HEK293 (cell line): ENCODE results near the gene SCAMP3.

ENCODE experiments used
- BCL11B ChIP-seq: fragments of 450-650 bp; formaldehyde crosslinking; IDR thresholded peaks from 2 replicates; pipeline ENCODE4 v1.5.1; 2016; ENCODE audit warnings: low read depth, missing biosample characterization, missing genetic modification characterization
- HOXA7 ChIP-seq: sonication (generic); formaldehyde crosslinking; IDR thresholded peaks from 2 replicates; pipeline ENCODE4 v1.8.1; 2022; ENCODE audit warnings: missing genetic modification reagents, borderline replicate concordance
- KLF1 ChIP-seq: fragments of 450-650 bp; formaldehyde crosslinking; IDR thresholded peaks from 2 replicates; pipeline ENCODE4 v1.5.1; 2016; ENCODE audit warnings: missing biosample characterization, missing genetic modification characterization
- KLF10 ChIP-seq: fragments of 450-650 bp; IDR thresholded peaks from 2 replicates; pipeline ENCODE4 v1.5.1; 2018; ENCODE audit warnings: missing biosample characterization, mild to moderate bottlenecking, missing genetic modification characterization
- ZBTB20 ChIP-seq: fragments of 450-650 bp; formaldehyde crosslinking; IDR thresholded peaks from 2 replicates; pipeline ENCODE4 v1.5.1; 2016; ENCODE audit warnings: missing biosample characterization, missing genetic modification characterization
- ZBTB8A ChIP-seq: fragments of 450-650 bp; formaldehyde crosslinking; IDR thresholded peaks from 2 replicates; pipeline ENCODE4 v1.5.1; 2016; ENCODE audit warnings: missing biosample characterization, missing genetic modification characterization
- ZFP37 ChIP-seq: fragments of 450-650 bp; formaldehyde crosslinking; IDR thresholded peaks from 2 replicates; pipeline ENCODE4 v1.5.1; 2016; ENCODE audit warnings: missing biosample characterization, missing genetic modification characterization
- ZNF16 ChIP-seq: fragments of 450-650 bp; formaldehyde crosslinking; IDR thresholded peaks from 2 replicates; pipeline ENCODE4 v1.5.1; 2016; ENCODE audit warnings: low read depth, missing biosample characterization, missing genetic modification characterization
- ZNF19 ChIP-seq: fragments of 450-650 bp; formaldehyde crosslinking; IDR thresholded peaks from 2 replicates; pipeline ENCODE4; 2016; ENCODE audit warnings: missing biosample characterization, missing genetic modification characterization, low read depth
- ZNF214 ChIP-seq: fragments of 450-650 bp; formaldehyde crosslinking; IDR thresholded peaks from 2 replicates; pipeline ENCODE4 v1.5.1; 2017; ENCODE audit warnings: missing biosample characterization, mild to moderate bottlenecking, missing genetic modification characterization, borderline replicate concordance
- ZNF248 ChIP-seq: fragments of 450-650 bp; formaldehyde crosslinking; IDR thresholded peaks from 2 replicates; pipeline ENCODE4 v1.5.1; 2017; ENCODE audit warnings: missing biosample characterization, missing genetic modification characterization
- ZNF274 ChIP-seq, 2 experiments: fragments of 200-500 bp in 1 of 2; fragments of 450-650 bp in 1 of 2; sonication (Bioruptor generic) in 1 of 2; formaldehyde crosslinking in 1 of 2; IDR thresholded peaks; 2 replicates each; pipeline versions ENCODE4 v1.5.1 to v1.6.1; 2014 to 2016; ENCODE audit warnings: borderline replicate concordance in 1 of 2, inconsistent platforms in 1 of 2, low read length in 1 of 2, missing biosample characterization in 1 of 2, missing genetic modification characterization in 1 of 2
- ZNF404 ChIP-seq: fragments of 450-650 bp; formaldehyde crosslinking; IDR thresholded peaks from 2 replicates; pipeline ENCODE4 v1.5.1; 2017; ENCODE audit warnings: missing biosample characterization, missing genetic modification characterization
- ZNF501 ChIP-seq: fragments of 450-650 bp; formaldehyde crosslinking; IDR thresholded peaks from 2 replicates; pipeline ENCODE4 v1.5.1; 2016; ENCODE audit warnings: missing biosample characterization, missing genetic modification characterization
- ZNF600 ChIP-seq: fragments of 450-650 bp; formaldehyde crosslinking; IDR thresholded peaks from 2 replicates; pipeline ENCODE4 v1.5.1; 2016; ENCODE audit warnings: missing biosample characterization, missing genetic modification characterization
- ZNF629 ChIP-seq: fragments of 450-650 bp; formaldehyde crosslinking; IDR thresholded peaks from 2 replicates; pipeline ENCODE4 v1.5.1; 2017; ENCODE audit warnings: missing biosample characterization, missing genetic modification characterization
- ZNF654 ChIP-seq: fragments of 450-650 bp; formaldehyde crosslinking; IDR thresholded peaks from 2 replicates; pipeline ENCODE4 v1.5.1; 2016; ENCODE audit warnings: low read depth, missing biosample characterization, missing genetic modification characterization
- ZNF677 ChIP-seq: fragments of 450-650 bp; IDR thresholded peaks from 2 replicates; pipeline ENCODE4 v1.5.0; 2018; ENCODE audit warnings: missing biosample characterization, mild to moderate bottlenecking, missing genetic modification characterization, moderate library complexity
- ZNF701 ChIP-seq: fragments of 450-650 bp; formaldehyde crosslinking; IDR thresholded peaks from 2 replicates; pipeline ENCODE4 v1.5.1; 2016; ENCODE audit warnings: missing biosample characterization, missing genetic modification characterization
- ZNF747 ChIP-seq: fragments of 450-650 bp; formaldehyde crosslinking; IDR thresholded peaks from 2 replicates; pipeline ENCODE4 v1.5.1; 2016; ENCODE audit warnings: missing biosample characterization, missing genetic modification characterization
- ZNF791 ChIP-seq: fragments of 450-650 bp; formaldehyde crosslinking; IDR thresholded peaks from 2 replicates; pipeline ENCODE4 v1.5.1; 2016; ENCODE audit warnings: missing biosample characterization, missing genetic modification characterization
- TF ChIP-seq, protein P1 (sequence below): fragments of 450-650 bp; formaldehyde crosslinking; IDR thresholded peaks from 2 replicates; pipeline ENCODE4 v1.5.1; 2016; ENCODE audit warnings: missing biosample characterization, missing genetic modification characterization
- TF ChIP-seq, protein P2 (sequence below): fragments of 450-650 bp; formaldehyde crosslinking; IDR thresholded peaks from 2 replicates; pipeline ENCODE4 v1.5.1; 2016; ENCODE audit warnings: missing biosample characterization, missing genetic modification characterization
- TF ChIP-seq, protein P3 (sequence below): fragments of 450-650 bp; formaldehyde crosslinking; IDR thresholded peaks from 2 replicates; pipeline ENCODE4 v1.5.1; 2016; ENCODE audit warnings: missing biosample characterization, missing genetic modification characterization
- TF ChIP-seq, protein P4 (sequence below): fragments of 450-650 bp; formaldehyde crosslinking; IDR thresholded peaks from 2 replicates; pipeline ENCODE4 v1.5.1; 2016; ENCODE audit warnings: missing biosample characterization, missing genetic modification characterization
- TF ChIP-seq, protein P5 (sequence below): fragments of 450-650 bp; formaldehyde crosslinking; IDR thresholded peaks from 2 replicates; pipeline ENCODE4 v1.5.1; 2017; ENCODE audit warnings: missing biosample characterization, missing genetic modification characterization
- TF ChIP-seq, protein P6 (sequence below): fragments of 450-650 bp; formaldehyde crosslinking; IDR thresholded peaks from 2 replicates; pipeline ENCODE4 v1.5.1; 2016; ENCODE audit warnings: missing biosample characterization, missing genetic modification characterization
- TF ChIP-seq, protein P7 (sequence below): fragments of 450-650 bp; formaldehyde crosslinking; IDR thresholded peaks from 2 replicates; pipeline ENCODE4 v1.5.1; 2016; ENCODE audit warnings: missing biosample characterization, missing genetic modification characterization

The SCAMP3 gene

DNA sequence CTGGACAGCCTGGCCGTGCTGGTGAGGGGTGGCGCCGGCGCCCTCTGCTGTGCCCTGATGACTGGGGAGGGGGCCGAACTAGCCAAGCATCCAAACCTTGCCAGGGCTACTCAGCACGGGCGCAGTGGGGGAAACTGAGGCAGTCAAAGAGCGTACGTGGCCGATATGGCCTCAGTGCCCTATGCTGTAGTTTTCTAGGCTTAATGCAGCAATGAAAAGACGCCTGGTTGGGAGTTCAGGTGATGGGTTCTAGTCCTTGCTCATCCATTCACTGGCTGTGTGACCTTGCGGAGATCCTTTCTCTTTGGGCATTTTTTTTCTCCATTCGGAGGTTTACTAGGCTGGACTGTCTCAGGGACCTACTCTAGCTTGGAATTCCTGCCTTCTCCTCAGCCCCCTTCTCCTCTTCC lies 52.8 kb downstream of the SCAMP3 start (continued):
- TF ChIP-seq, protein P1, sequence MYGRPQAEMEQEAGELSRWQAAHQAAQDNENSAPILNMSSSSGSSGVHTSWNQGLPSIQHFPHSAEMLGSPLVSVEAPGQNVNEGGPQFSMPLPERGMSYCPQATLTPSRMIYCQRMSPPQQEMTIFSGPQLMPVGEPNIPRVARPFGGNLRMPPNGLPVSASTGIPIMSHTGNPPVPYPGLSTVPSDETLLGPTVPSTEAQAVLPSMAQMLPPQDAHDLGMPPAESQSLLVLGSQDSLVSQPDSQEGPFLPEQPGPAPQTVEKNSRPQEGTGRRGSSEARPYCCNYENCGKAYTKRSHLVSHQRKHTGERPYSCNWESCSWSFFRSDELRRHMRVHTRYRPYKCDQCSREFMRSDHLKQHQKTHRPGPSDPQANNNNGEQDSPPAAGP (tag by site-specific recombination) = no peak; the same call in 1 of the 2 replicates
- TF ChIP-seq ZNF791 (tag by site-specific recombination) (no peak), HOXA7 (CRISPR knock-in tag) (no peak), ZNF404 (no peak), ZBTB20 (tag by site-specific recombination) (no peak), ZNF654 (tag by site-specific recombination) (no peak), ZNF501 (tag by site-specific recombination) (0 out of 2 replicates have a peak, but pooled peaks have one; percentile 13), ZNF248 (tag by site-specific recombination) (no peak), ZFP37 (tag by site-specific recombination) (no peak), ZNF600 (tag by site-specific recombination) (peak; percentile 70), ZNF747 (no peak), ZBTB8A (tag by site-specific recombination) (0 out of 2 replicates have a peak, but pooled peaks have one; percentile 2), ZNF677 (tag by site-specific recombination) (no peak), ZNF629 (tag by site-specific recombination) (0 out of 2 replicates have a peak, but pooled peaks have one; percentile 15), KLF10 (tag by site-specific recombination) (no peak), ZNF16 (tag by site-specific recombination) (no peak), ZNF214 (no peak), ZNF19 (tag by site-specific recombination) (no peak), KLF1 (tag by site-specific recombination) (no peak), ZNF274 (IDR thresholded peaks at IDR 0.05; ENCODE audit: low read length) (no peak), ZNF274 (tag by site-specific recombination; IDR thresholded peaks at IDR 0.05; ENCODE audit: borderline replicate concordance) (no peak), BCL11B (tag by site-specific recombination) (no peak), ZNF701 (no peak)
- TF ChIP-seq, protein P2, sequence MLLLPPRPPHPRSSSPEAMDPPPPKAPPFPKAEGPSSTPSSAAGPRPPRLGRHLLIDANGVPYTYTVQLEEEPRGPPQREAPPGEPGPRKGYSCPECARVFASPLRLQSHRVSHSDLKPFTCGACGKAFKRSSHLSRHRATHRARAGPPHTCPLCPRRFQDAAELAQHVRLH (tag by site-specific recombination) = 0 out of 2 replicates have a peak, but pooled peaks have one; percentile 61
- TF ChIP-seq, protein P3, sequence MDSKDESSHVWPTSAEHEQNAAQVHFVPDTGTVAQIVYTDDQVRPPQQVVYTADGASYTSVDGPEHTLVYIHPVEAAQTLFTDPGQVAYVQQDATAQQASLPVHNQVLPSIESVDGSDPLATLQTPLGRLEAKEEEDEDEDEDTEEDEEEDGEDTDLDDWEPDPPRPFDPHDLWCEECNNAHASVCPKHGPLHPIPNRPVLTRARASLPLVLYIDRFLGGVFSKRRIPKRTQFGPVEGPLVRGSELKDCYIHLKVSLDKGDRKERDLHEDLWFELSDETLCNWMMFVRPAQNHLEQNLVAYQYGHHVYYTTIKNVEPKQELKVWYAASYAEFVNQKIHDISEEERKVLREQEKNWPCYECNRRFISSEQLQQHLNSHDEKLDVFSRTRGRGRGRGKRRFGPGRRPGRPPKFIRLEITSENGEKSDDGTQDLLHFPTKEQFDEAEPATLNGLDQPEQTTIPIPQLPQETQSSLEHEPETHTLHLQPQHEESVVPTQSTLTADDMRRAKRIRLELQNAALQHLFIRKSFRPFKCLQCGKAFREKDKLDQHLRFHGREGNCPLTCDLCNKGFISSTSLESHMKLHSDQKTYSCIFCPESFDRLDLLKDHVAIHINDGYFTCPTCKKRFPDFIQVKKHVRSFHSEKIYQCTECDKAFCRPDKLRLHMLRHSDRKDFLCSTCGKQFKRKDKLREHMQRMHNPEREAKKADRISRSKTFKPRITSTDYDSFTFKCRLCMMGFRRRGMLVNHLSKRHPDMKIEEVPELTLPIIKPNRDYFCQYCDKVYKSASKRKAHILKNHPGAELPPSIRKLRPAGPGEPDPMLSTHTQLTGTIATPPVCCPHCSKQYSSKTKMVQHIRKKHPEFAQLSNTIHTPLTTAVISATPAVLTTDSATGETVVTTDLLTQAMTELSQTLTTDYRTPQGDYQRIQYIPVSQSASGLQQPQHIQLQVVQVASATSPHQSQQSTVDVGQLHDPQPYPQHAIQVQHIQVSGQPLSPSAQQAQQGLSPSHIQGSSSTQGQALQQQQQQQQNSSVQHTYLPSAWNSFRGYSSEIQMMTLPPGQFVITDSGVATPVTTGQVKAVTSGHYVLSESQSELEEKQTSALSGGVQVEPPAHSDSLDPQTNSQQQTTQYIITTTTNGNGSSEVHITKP (tag by site-specific recombination) = no peak
- TF ChIP-seq, protein P4, sequence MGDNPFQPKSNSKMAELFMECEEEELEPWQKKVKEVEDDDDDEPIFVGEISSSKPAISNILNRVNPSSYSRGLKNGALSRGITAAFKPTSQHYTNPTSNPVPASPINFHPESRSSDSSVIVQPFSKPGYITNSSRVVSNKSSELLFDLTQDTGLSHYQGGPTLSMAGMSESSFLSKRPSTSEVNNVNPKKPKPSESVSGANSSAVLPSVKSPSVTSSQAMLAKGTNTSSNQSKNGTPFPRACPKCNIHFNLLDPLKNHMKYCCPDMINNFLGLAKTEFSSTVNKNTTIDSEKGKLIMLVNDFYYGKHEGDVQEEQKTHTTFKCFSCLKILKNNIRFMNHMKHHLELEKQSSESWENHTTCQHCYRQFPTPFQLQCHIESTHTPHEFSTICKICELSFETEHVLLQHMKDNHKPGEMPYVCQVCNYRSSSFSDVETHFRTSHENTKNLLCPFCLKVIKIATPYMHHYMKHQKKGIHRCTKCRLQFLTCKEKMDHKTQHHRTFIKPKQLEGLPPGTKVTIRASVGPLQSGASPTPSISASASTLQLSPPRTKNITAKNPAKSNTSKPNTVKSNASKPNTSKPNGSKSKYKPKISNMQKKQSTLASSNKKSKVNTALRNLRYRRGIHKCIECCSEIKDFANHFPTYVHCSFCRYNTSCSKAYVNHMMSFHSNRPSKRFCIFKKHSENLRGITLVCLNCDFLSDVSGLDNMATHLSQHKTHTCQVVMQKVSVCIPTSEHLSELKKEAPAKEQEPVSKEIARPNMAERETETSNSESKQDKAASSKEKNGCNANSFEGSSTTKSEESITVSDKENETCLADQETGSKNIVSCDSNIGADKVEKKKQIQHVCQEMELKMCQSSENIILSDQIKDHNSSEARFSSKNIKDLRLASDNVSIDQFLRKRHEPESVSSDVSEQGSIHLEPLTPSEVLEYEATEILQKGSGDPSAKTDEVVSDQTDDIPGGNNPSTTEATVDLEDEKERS (tag by site-specific recombination) = no peak
- TF ChIP-seq, protein P5, sequence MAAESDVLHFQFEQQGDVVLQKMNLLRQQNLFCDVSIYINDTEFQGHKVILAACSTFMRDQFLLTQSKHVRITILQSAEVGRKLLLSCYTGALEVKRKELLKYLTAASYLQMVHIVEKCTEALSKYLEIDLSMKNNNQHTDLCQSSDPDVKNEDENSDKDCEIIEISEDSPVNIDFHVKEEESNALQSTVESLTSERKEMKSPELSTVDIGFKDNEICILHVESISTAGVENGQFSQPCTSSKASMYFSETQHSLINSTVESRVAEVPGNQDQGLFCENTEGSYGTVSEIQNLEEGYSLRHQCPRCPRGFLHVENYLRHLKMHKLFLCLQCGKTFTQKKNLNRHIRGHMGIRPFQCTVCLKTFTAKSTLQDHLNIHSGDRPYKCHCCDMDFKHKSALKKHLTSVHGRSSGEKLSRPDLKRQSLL (tag by site-specific recombination) = no peak
- TF ChIP-seq, protein P6, sequence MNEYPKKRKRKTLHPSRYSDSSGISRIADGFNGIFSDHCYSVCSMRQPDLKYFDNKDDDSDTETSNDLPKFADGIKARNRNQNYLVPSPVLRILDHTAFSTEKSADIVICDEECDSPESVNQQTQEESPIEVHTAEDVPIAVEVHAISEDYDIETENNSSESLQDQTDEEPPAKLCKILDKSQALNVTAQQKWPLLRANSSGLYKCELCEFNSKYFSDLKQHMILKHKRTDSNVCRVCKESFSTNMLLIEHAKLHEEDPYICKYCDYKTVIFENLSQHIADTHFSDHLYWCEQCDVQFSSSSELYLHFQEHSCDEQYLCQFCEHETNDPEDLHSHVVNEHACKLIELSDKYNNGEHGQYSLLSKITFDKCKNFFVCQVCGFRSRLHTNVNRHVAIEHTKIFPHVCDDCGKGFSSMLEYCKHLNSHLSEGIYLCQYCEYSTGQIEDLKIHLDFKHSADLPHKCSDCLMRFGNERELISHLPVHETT = peak; percentile 97
- TF ChIP-seq, protein P7, sequence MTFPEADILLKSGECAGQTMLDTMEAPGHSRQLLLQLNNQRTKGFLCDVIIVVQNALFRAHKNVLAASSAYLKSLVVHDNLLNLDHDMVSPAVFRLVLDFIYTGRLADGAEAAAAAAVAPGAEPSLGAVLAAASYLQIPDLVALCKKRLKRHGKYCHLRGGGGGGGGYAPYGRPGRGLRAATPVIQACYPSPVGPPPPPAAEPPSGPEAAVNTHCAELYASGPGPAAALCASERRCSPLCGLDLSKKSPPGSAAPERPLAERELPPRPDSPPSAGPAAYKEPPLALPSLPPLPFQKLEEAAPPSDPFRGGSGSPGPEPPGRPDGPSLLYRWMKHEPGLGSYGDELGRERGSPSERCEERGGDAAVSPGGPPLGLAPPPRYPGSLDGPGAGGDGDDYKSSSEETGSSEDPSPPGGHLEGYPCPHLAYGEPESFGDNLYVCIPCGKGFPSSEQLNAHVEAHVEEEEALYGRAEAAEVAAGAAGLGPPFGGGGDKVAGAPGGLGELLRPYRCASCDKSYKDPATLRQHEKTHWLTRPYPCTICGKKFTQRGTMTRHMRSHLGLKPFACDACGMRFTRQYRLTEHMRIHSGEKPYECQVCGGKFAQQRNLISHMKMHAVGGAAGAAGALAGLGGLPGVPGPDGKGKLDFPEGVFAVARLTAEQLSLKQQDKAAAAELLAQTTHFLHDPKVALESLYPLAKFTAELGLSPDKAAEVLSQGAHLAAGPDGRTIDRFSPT = no peak
